Panc1 (cell line): ENCODE results near the gene IL1RAP.

Source experiments
- POLR2AphosphoS5 ChIP-seq: IDR thresholded peaks from 2 replicates; pipeline ENCODE4 v1.6.1; 2012; ENCODE audit warnings: mild to moderate bottlenecking, low read depth, low read length, moderate library complexity
- SIN3A ChIP-seq: IDR thresholded peaks from 2 replicates; pipeline ENCODE4 v1.6.1; 2012; ENCODE audit warnings: low read depth, mild to moderate bottlenecking, low read length, moderate library complexity, borderline replicate concordance; ENCODE audit not compliant: insufficient read depth
- TCF7L2 ChIP-seq: IDR thresholded peaks from 2 replicates; pipeline ENCODE4 v1.6.1; 2011; ENCODE audit warnings: mild to moderate bottlenecking, low read depth, low read length, inconsistent platforms
- TF ChIP-seq, protein P1 (sequence below): fragments of 450-650 bp; IDR thresholded peaks from 2 replicates; pipeline ENCODE4 v1.5.1; 2017; ENCODE audit warnings: mild to moderate bottlenecking
- TF ChIP-seq, protein P2 (sequence below), 2 experiments: IDR thresholded peaks; 2 replicates each; pipeline ENCODE4 v1.6.1; 2011 to 2012; ENCODE audit warnings: low read depth in 2 of 2, control low read depth in 1 of 2, low read length in 1 of 2, mild to moderate bottlenecking in 1 of 2, moderate library complexity in 1 of 2; ENCODE audit not compliant: insufficient read depth in 1 of 2

GRCh38 chr3:190684776-190685175 is 170.9 kb downstream of the IL1RAP start:
- TF ChIP-seq, protein P1, sequence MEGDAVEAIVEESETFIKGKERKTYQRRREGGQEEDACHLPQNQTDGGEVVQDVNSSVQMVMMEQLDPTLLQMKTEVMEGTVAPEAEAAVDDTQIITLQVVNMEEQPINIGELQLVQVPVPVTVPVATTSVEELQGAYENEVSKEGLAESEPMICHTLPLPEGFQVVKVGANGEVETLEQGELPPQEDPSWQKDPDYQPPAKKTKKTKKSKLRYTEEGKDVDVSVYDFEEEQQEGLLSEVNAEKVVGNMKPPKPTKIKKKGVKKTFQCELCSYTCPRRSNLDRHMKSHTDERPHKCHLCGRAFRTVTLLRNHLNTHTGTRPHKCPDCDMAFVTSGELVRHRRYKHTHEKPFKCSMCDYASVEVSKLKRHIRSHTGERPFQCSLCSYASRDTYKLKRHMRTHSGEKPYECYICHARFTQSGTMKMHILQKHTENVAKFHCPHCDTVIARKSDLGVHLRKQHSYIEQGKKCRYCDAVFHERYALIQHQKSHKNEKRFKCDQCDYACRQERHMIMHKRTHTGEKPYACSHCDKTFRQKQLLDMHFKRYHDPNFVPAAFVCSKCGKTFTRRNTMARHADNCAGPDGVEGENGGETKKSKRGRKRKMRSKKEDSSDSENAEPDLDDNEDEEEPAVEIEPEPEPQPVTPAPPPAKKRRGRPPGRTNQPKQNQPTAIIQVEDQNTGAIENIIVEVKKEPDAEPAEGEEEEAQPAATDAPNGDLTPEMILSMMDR, result no peak
- TF ChIP-seq, protein P2, sequence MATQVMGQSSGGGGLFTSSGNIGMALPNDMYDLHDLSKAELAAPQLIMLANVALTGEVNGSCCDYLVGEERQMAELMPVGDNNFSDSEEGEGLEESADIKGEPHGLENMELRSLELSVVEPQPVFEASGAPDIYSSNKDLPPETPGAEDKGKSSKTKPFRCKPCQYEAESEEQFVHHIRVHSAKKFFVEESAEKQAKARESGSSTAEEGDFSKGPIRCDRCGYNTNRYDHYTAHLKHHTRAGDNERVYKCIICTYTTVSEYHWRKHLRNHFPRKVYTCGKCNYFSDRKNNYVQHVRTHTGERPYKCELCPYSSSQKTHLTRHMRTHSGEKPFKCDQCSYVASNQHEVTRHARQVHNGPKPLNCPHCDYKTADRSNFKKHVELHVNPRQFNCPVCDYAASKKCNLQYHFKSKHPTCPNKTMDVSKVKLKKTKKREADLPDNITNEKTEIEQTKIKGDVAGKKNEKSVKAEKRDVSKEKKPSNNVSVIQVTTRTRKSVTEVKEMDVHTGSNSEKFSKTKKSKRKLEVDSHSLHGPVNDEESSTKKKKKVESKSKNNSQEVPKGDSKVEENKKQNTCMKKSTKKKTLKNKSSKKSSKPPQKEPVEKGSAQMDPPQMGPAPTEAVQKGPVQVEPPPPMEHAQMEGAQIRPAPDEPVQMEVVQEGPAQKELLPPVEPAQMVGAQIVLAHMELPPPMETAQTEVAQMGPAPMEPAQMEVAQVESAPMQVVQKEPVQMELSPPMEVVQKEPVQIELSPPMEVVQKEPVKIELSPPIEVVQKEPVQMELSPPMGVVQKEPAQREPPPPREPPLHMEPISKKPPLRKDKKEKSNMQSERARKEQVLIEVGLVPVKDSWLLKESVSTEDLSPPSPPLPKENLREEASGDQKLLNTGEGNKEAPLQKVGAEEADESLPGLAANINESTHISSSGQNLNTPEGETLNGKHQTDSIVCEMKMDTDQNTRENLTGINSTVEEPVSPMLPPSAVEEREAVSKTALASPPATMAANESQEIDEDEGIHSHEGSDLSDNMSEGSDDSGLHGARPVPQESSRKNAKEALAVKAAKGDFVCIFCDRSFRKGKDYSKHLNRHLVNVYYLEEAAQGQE (IDR thresholded peaks at IDR 0.05; ENCODE audit: insufficient read depth in 1 of 2, low read depth in 2 of 2, low read length in 1 of 2), result no peak
- TF ChIP-seq POLR2AphosphoS5 (no peak), TCF7L2 (no peak), SIN3A (no peak)
